HEK293 (cell line): Measurements from ENCODE around the gene PDGFB.

ENCODE experiments used
- BCL11A ChIP-seq: fragments of 450-650 bp; formaldehyde crosslinking; IDR thresholded peaks from 2 replicates; pipeline ENCODE4 v1.5.1; 2016; ENCODE audit warnings: low read depth, missing biosample characterization, missing genetic modification characterization
- KLF1 ChIP-seq: fragments of 450-650 bp; formaldehyde crosslinking; IDR thresholded peaks from 2 replicates; pipeline ENCODE4 v1.5.1; 2016; ENCODE audit warnings: missing biosample characterization, missing genetic modification characterization
- ZBTB6 ChIP-seq: fragments of 450-650 bp; formaldehyde crosslinking; IDR thresholded peaks from 2 replicates; pipeline ENCODE4 v1.5.1; 2017; ENCODE audit warnings: missing biosample characterization, missing genetic modification characterization
- ZNF114 ChIP-seq: fragments of 450-650 bp; formaldehyde crosslinking; IDR thresholded peaks from 2 replicates; pipeline ENCODE4 v1.5.0; 2017; ENCODE audit warnings: missing biosample characterization, missing genetic modification characterization
- TF ChIP-seq, protein P1 (sequence below): fragments of 450-650 bp; formaldehyde crosslinking; IDR thresholded peaks from 2 replicates; pipeline ENCODE4 v1.5.1; 2016; ENCODE audit warnings: missing biosample characterization, missing genetic modification characterization
- TF ChIP-seq, protein P2 (sequence below): fragments of 450-650 bp; formaldehyde crosslinking; IDR thresholded peaks from 2 replicates; pipeline ENCODE4 v1.5.1; 2016; ENCODE audit warnings: missing biosample characterization, missing genetic modification characterization
- TF ChIP-seq, protein P3 (sequence below): fragments of 450-650 bp; formaldehyde crosslinking; optimal IDR thresholded peaks from 2 replicates; pipeline ENCODE3; 2016; ENCODE audit warnings: missing biosample characterization, mild to moderate bottlenecking, missing genetic modification characterization

- TF ChIP-seq ZNF114 (no peak), ZBTB6 (no peak), KLF1 (no peak), BCL11A (tag by site-specific recombination) (no peak)
- TF ChIP-seq, protein P1, sequence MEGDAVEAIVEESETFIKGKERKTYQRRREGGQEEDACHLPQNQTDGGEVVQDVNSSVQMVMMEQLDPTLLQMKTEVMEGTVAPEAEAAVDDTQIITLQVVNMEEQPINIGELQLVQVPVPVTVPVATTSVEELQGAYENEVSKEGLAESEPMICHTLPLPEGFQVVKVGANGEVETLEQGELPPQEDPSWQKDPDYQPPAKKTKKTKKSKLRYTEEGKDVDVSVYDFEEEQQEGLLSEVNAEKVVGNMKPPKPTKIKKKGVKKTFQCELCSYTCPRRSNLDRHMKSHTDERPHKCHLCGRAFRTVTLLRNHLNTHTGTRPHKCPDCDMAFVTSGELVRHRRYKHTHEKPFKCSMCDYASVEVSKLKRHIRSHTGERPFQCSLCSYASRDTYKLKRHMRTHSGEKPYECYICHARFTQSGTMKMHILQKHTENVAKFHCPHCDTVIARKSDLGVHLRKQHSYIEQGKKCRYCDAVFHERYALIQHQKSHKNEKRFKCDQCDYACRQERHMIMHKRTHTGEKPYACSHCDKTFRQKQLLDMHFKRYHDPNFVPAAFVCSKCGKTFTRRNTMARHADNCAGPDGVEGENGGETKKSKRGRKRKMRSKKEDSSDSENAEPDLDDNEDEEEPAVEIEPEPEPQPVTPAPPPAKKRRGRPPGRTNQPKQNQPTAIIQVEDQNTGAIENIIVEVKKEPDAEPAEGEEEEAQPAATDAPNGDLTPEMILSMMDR (tag by site-specific recombination): no peak
- TF ChIP-seq, protein P2, sequence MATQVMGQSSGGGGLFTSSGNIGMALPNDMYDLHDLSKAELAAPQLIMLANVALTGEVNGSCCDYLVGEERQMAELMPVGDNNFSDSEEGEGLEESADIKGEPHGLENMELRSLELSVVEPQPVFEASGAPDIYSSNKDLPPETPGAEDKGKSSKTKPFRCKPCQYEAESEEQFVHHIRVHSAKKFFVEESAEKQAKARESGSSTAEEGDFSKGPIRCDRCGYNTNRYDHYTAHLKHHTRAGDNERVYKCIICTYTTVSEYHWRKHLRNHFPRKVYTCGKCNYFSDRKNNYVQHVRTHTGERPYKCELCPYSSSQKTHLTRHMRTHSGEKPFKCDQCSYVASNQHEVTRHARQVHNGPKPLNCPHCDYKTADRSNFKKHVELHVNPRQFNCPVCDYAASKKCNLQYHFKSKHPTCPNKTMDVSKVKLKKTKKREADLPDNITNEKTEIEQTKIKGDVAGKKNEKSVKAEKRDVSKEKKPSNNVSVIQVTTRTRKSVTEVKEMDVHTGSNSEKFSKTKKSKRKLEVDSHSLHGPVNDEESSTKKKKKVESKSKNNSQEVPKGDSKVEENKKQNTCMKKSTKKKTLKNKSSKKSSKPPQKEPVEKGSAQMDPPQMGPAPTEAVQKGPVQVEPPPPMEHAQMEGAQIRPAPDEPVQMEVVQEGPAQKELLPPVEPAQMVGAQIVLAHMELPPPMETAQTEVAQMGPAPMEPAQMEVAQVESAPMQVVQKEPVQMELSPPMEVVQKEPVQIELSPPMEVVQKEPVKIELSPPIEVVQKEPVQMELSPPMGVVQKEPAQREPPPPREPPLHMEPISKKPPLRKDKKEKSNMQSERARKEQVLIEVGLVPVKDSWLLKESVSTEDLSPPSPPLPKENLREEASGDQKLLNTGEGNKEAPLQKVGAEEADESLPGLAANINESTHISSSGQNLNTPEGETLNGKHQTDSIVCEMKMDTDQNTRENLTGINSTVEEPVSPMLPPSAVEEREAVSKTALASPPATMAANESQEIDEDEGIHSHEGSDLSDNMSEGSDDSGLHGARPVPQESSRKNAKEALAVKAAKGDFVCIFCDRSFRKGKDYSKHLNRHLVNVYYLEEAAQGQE: no peak
- TF ChIP-seq, protein P3, sequence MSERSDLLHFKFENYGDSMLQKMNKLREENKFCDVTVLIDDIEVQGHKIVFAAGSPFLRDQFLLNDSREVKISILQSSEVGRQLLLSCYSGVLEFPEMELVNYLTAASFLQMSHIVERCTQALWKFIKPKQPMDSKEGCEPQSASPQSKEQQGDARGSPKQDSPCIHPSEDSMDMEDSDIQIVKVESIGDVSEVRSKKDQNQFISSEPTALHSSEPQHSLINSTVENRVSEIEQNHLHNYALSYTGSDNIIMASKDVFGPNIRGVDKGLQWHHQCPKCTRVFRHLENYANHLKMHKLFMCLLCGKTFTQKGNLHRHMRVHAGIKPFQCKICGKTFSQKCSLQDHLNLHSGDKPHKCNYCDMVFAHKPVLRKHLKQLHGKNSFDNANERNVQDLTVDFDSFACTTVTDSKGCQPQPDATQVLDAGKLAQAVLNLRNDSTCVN (tag by site-specific recombination): no peak
Observed at GRCh38 chr22:39245130-39246039, 603 bp upstream of the PDGFB start.
